Measurements from ENCODE around the gene DGKQ. TPM values are rescaled to one million over a fixed set of nuclear protein-coding genes. Genes with fewer than 3 reads are reported as not detected.

The DGKQ gene
- total and polyA plus RNA-seq, 2 of the 13 experiments (the other 11 are each of a cell fraction or from before 2014, with no cell fraction given): 4.5 to 7.2 TPM

GRCh38 chr4:993111-994029 is 20.0 kb upstream of the DGKQ start, which contains the start of gene SLC26A1 (continued):
- no peak for TF ChIP-seq ZMAT3 (CRISPR knock-in tag; conservative IDR thresholded peaks at IDR 0.05)
- no peak for TF ChIP-seq PBX3 (CRISPR knock-in tag; IDR thresholded peaks at IDR 0.05; ENCODE audit: borderline replicate concordance)
- no peak for TF ChIP-seq CENPX (CRISPR knock-in tag; IDR thresholded peaks at IDR 0.05)
- no peak; the same call in 1 of the 2 replicates for TF ChIP-seq ZNF235 (CRISPR knock-in tag; IDR thresholded peaks at IDR 0.05; ENCODE audit: borderline replicate concordance)
- TF ChIP-seq JUND (CRISPR knock-in tag; IDR thresholded peaks at IDR 0.05): 0 out of 2 replicates have a peak, but pooled peaks have one; percentile 39
- no peak for TF ChIP-seq XRCC5 (optimal IDR thresholded peaks at IDR 0.05; ENCODE audit: low read length)
- no peak for TF ChIP-seq ZNF557 (CRISPR knock-in tag; IDR thresholded peaks at IDR 0.05)
- peak; percentile 30; the same call in 1 of the 2 replicates for TF ChIP-seq HBP1 (CRISPR knock-in tag; IDR thresholded peaks at IDR 0.05; ENCODE audit: low read depth)
- no peak for TF ChIP-seq SP4 (CRISPR knock-in tag; IDR thresholded peaks at IDR 0.05)
- TF ChIP-seq BHLHE40 (IDR thresholded peaks at IDR 0.05; ENCODE audit: low read length): 0 out of 2 replicates have a peak, but pooled peaks have one; percentile 23
- no peak; the same call in 1 of the 2 replicates for TF ChIP-seq ZBTB25 (CRISPR knock-in tag; IDR thresholded peaks at IDR 0.05)
- TF ChIP-seq ZEB1 (IDR thresholded peaks at IDR 0.05; ENCODE audit: insufficient replicate concordance, low read depth): no peak
- TF ChIP-seq ZSCAN12 (CRISPR knock-in tag; IDR thresholded peaks at IDR 0.05): no peak
- TF ChIP-seq ZNF841 (CRISPR knock-in tag; IDR thresholded peaks at IDR 0.05; ENCODE audit: borderline replicate concordance): no peak; the same call in 1 of the 2 replicates
- no peak; the same call in none of the 2 replicates for TF ChIP-seq ZNF501 (CRISPR knock-in tag; IDR thresholded peaks at IDR 0.05)
- TF ChIP-seq NFYC (CRISPR knock-in tag; IDR thresholded peaks at IDR 0.05): no peak
- TF ChIP-seq SRSF9 (IDR thresholded peaks at IDR 0.05; ENCODE audit: borderline replicate concordance, insufficient read depth, low read depth, low read length, poor library complexity, severe bottlenecking): no peak
- 0 out of 2 replicates have a peak, but pooled peaks have one; percentile 20 for TF ChIP-seq ZBTB2 (CRISPR knock-in tag; IDR thresholded peaks at IDR 0.05; ENCODE audit: low read depth)
- TF ChIP-seq REXO4 (CRISPR knock-in tag; IDR thresholded peaks at IDR 0.05; ENCODE audit: borderline replicate concordance): no peak
- peak; percentile 19; the same call in 1 of the 2 replicates for TF ChIP-seq ZNF124 (CRISPR knock-in tag; IDR thresholded peaks at IDR 0.05)
- TF ChIP-seq ZSCAN31 (CRISPR knock-in tag; IDR thresholded peaks at IDR 0.05; ENCODE audit: low read depth): no peak; the same call in 1 of the 2 replicates
